ENCODE data around the gene SPTSSA. TPM values are rescaled to one million over a fixed set of nuclear protein-coding genes. Genes with fewer than 3 reads are reported as not detected.

Gene SPTSSA
- polyA plus RNA-seq, 5 donors = 27.8 to 38.8 (median 34.4) TPM

Other genes starting within 250 kb of the SPTSSA start
- 10 to 100 TPM; 48.1 to 66.6 (median 58.6) TPM for gene EAPP, start 77.5 kb upstream of the SPTSSA start, polyA plus RNA-seq (ENCODE audit: insufficient read depth in 1 of 5, insufficient read length in 5 of 5, low replicate concordance in 1 of 5)
- gene SNX6, start 167.9 kb upstream of the SPTSSA start, polyA plus RNA-seq (ENCODE audit: insufficient read depth in 1 of 5, insufficient read length in 5 of 5, low replicate concordance in 1 of 5) = 100 to 1,000 TPM in 3 of 5 donors, 10 to 100 TPM in 2; 87.1 to 130 (median 114) TPM

Measured in right lung (tissue), 5 donors.